GM12878 (cell line): ENCODE data around the gene RHOT1. TPM values are rescaled to one million over a fixed set of nuclear protein-coding genes. Genes with fewer than 3 reads are reported as not detected.
"Not testable (repeated sequence)": the region's sequence is repeated elsewhere in the genome, so short reads cannot be mapped to it uniquely, and the experiment has no call there.

Experiments
- ATAC-seq: fragments of 200-7000 bp; cut with Tn5 transposase; 3 replicates; pipeline ENCODE4 v1.9.1; 2020; ENCODE audit warnings: mild to moderate bottlenecking, moderate library complexity
- BruUV-seq: library from RNA; stranded (reverse); fragments of 400-500 nt; replicated peaks from 2 replicates; lab custom pipeline; 2021; lab: Mats Ljungman, UMichigan
- CTCF ChIA-PET: fragments of 300-600 bp; sonication (Branson Sonifier 250); formaldehyde crosslinking; extraction: SDS; loops from one replicate; lab custom pipeline; 2021; ENCODE audit warnings: inconsistent platforms; lab: Yijun Ruan, JAX
- POLR2A ChIA-PET: fragments of 350-600 bp; formaldehyde crosslinking; extraction: SDS; loops from one replicate; lab custom pipeline; 2021; ENCODE audit warnings: inconsistent platforms; lab: Charles Lee
- RAD21 ChIA-PET: fragments of 300-600 bp; sonication (Branson Sonifier 250); formaldehyde crosslinking; loops from one replicate; lab custom pipeline; 2023; ENCODE audit warnings: antibody characterized with exemption; ENCODE audit not compliant: unreplicated experiment; lab: Charles Lee
- SMC1A ChIA-PET: fragments of 300-600 bp; sonication (Branson Sonifier 250); formaldehyde crosslinking; loops from one replicate; lab custom pipeline; 2023; ENCODE audit not compliant: unreplicated experiment, uncharacterized antibody; lab: Charles Lee
- DNase-seq: peaks from one replicate; pipeline ENCODE4 v3.0.0-alpha.2; 2011; ENCODE audit warnings: low read depth, low spot score
- FAIRE-seq: peaks from 3 replicates; lab custom pipeline; 2011; peaks lifted over from hg19 to GRCh38; lab: Jason Lieb, UNC
- H2AFZ ChIP-seq: 2 replicates; pipeline ENCODE4 v1.6.0; 2011; ENCODE audit warnings: low read depth, low read length, control low read depth; ENCODE audit not compliant: control insufficient read depth
- H3K27ac ChIP-seq: 2 replicates; pipeline ENCODE4 v1.5.1; 2011; ENCODE audit warnings: control low read depth; ENCODE audit not compliant: control insufficient read depth, insufficient read depth
- H3K27me3 ChIP-seq, 2 experiments: replicated peaks in 1 of 2; 2 replicates each; pipeline versions ENCODE4 v1.6.0 to v1.6.1; 2011; ENCODE audit warnings: low read length in 1 of 2; ENCODE audit not compliant: control insufficient read depth in 2 of 2, insufficient read depth in 2 of 2
- H3K36me3 ChIP-seq, 2 experiments: 2 replicates each; pipeline ENCODE4 v1.5.1; 2011; ENCODE audit warnings: low read length in 1 of 2; ENCODE audit not compliant: control insufficient read depth in 2 of 2, insufficient read depth in 2 of 2
- H3K4me1 ChIP-seq: 2 replicates; pipeline ENCODE4 v1.6.1; 2011; ENCODE audit warnings: mild to moderate bottlenecking, low read length, moderate library complexity, mixed read lengths; ENCODE audit not compliant: control insufficient read depth, insufficient read depth
- H3K4me2 ChIP-seq: 2 replicates; pipeline ENCODE4 v1.6.0; 2011; ENCODE audit warnings: control low read depth; ENCODE audit not compliant: control insufficient read depth, insufficient read depth
- H3K4me3 ChIP-seq: fragments of 200-600 bp; sonication (generic); 2 replicates; pipeline ENCODE4 v1.5.1; 2016
- H3K79me2 ChIP-seq: 2 replicates; pipeline ENCODE4 v1.6.0; 2011; ENCODE audit warnings: low read length; ENCODE audit not compliant: control insufficient read depth, insufficient read depth
- H3K9ac ChIP-seq: 2 replicates; pipeline ENCODE4 v1.8.0; 2011; ENCODE audit warnings: low read length, control low read depth, mixed read lengths; ENCODE audit not compliant: control insufficient read depth, insufficient read depth
- H3K9me3 ChIP-seq: replicated peaks from 3 replicates; pipeline ENCODE4 v1.5.1; 2011; ENCODE audit warnings: mild to moderate bottlenecking, low read length; ENCODE audit not compliant: control insufficient read depth, insufficient read depth
- H4K20me1 ChIP-seq: 2 replicates; pipeline ENCODE4 v1.6.0; 2011; ENCODE audit not compliant: control insufficient read depth, insufficient read depth
- EED ChIP-seq: sonication (generic); IDR thresholded peaks from 2 replicates; pipeline ENCODE4 v1.6.1; 2016; ENCODE audit warnings: antibody characterized with exemption, low read depth
- HDAC2 ChIP-seq: fragments of 200-600 bp; sonication (generic); IDR thresholded peaks from 2 replicates; pipeline ENCODE4 v1.6.1; 2017
- KAT2A ChIP-seq: conservative IDR thresholded peaks from 2 replicates; pipeline ENCODE4 v1.6.1; 2011; ENCODE audit warnings: low read depth, low read length; ENCODE audit not compliant: control insufficient read depth
- POLR2AphosphoS5 ChIP-seq: IDR thresholded peaks from 2 replicates; pipeline ENCODE4 v1.6.1; 2011; ENCODE audit warnings: mild to moderate bottlenecking, low read length, inconsistent platforms
- STAT3 ChIP-seq: IDR thresholded peaks from 2 replicates; pipeline ENCODE4 v1.6.1; 2011; ENCODE audit warnings: low read depth, low read length, improper control_type of control experiment
- SUZ12 ChIP-seq: fragments of 200-600 bp; sonication (generic); IDR thresholded peaks from one replicate; pipeline ENCODE4 v1.6.1; 2018; ENCODE audit warnings: antibody characterized with exemption, mild to moderate bottlenecking; ENCODE audit not compliant: unreplicated experiment
- ZBTB40 ChIP-seq: fragments of 450-650 bp; IDR thresholded peaks from 2 replicates; pipeline ENCODE4 v1.6.1; 2016; ENCODE audit warnings: mild to moderate bottlenecking, moderate library complexity, borderline replicate concordance
- ZZZ3 ChIP-seq: IDR thresholded peaks from 2 replicates; pipeline ENCODE4 v1.6.1; 2011; ENCODE audit warnings: low read depth; ENCODE audit not compliant: control insufficient read depth, insufficient read length
- WGBS: methylation state at CpG from one replicate; pipeline ENCODE4 v1.1.6; 2016; ENCODE audit warnings: low lambda C conversion rate; ENCODE audit not compliant: insufficient replicate concordance, insufficient coverage; ENCODE audit errors: missing lambda C conversion rate; 5-methylcytosine and 5-hydroxymethylcytosine counted together
- in situ Hi-C: fragments of 300-500 bp; cut with MboI; formaldehyde crosslinking; loops from 9 replicates; pipeline ENCODE4 v1.14.3; 2018; ENCODE audit warnings: mixed read lengths
- intact Hi-C: fragments of 100-400 bp; cut with micrococcal nuclease; formaldehyde crosslinking; loops from one replicate; pipeline ENCODE4 v1.14.2; 2022; ENCODE audit not compliant: unreplicated experiment
- polyA plus RNA-seq, 11 experiments: library from polyadenylated mRNA; depleted of rRNA in 4 of 11; unstranded in 6 of 11; stranded (reverse) in 5 of 11; fragments of >200 nt; fragmentation: Nextera tagmentation in 4 of 11; fragmentation: Illumina TruSeq in 1 of 11; extraction: Ambion mirVana in 4 of 11; extraction: Trizol in 1 of 11; gene quantifications; 1 replicate in 1 of 11; 2 replicates in 10 of 11; pipeline versions ENCODE4 v1.2.1 to v1.2.3, GENCODE V29; 2011 to 2016; ENCODE audit warnings: inconsistent platforms in 2 of 11, missing spikeins in 2 of 11, low read depth in 1 of 11
- total RNA-seq, 4 experiments: library from RNA; depleted of rRNA in 3 of 4; stranded (reverse); fragments of >200 nt in 3 of 4; fragmentation: Illumina TruSeq in 1 of 4; extraction: Trizol in 1 of 4; gene quantifications; 2 replicates each; pipeline versions ENCODE4 v1.2.1 to v1.2.3, GENCODE V29; 2013 to 2021

Gene RHOT1
- total and polyA plus RNA-seq, 10 of the 15 experiments (the other 5 are each of a cell fraction or from before 2014, with no cell fraction given) = 13.3 to 68.2 (median 22.8) TPM

- TF ChIP-seq ZBTB40 (no peak), HDAC2 (no peak), ZZZ3 (no peak), POLR2AphosphoS5 (no peak), KAT2A (no peak), SUZ12 (no peak), EED (no peak), STAT3 (no peak)
- TF ChIP-seq, all 136 proteins: peak for 0
Measured at GRCh38 chr17:32174889-32175288, 32.6 kb downstream of the RHOT1 start (continued).

GRCh38 chr17:32178679-32179078 is 36.4 kb downstream of the RHOT1 start:
- DNase-seq, intact Hi-C loops, CTCF ChIA-PET, H3K4me2 ChIP-seq, H3K79me2 ChIP-seq, H2AFZ ChIP-seq, H4K20me1 ChIP-seq, H3K9me3 ChIP-seq, ATAC-seq, H3K36me3 ChIP-seq, H3K27me3 ChIP-seq, H3K4me1 ChIP-seq, FAIRE-seq, H3K27ac ChIP-seq, RAD21 ChIA-PET, H3K4me3 ChIP-seq, SMC1A ChIA-PET, H3K9ac ChIP-seq, in situ Hi-C loops, BruUV-seq: not testable (repeated sequence)
- WGBS = 96% methylated on average over 22 of the region's 24 CpGs
- POLR2A ChIA-PET = interaction anchor here (0.6 kb wide), 1 partner anchor 1636 kb away, joined by 3 read pairs; no protein-coding TSS in a partner anchor

- FAIRE-seq, DNase-seq, H3K4me3 ChIP-seq, H4K20me1 ChIP-seq, H3K27ac ChIP-seq, H3K9ac ChIP-seq, H3K27me3 ChIP-seq, BruUV-seq, SMC1A ChIA-PET, H3K36me3 ChIP-seq, H3K4me2 ChIP-seq, POLR2A ChIA-PET, RAD21 ChIA-PET, ATAC-seq, intact Hi-C loops, CTCF ChIA-PET, H3K4me1 ChIP-seq, in situ Hi-C loops, H3K9me3 ChIP-seq, H3K79me2 ChIP-seq, H2AFZ ChIP-seq: not testable (repeated sequence)
- 99% methylated on average over 11 of the region's 23 CpGs for WGBS
Measured at GRCh38 chr17:32179103-32179502, 36.8 kb downstream of the RHOT1 start.
